Measurements from ENCODE around the gene PML.
"Not testable (repeated sequence)": the region's sequence is repeated elsewhere in the genome, so short reads cannot be mapped to it uniquely, and the experiment has no call there.

Gene PML

DNA sequence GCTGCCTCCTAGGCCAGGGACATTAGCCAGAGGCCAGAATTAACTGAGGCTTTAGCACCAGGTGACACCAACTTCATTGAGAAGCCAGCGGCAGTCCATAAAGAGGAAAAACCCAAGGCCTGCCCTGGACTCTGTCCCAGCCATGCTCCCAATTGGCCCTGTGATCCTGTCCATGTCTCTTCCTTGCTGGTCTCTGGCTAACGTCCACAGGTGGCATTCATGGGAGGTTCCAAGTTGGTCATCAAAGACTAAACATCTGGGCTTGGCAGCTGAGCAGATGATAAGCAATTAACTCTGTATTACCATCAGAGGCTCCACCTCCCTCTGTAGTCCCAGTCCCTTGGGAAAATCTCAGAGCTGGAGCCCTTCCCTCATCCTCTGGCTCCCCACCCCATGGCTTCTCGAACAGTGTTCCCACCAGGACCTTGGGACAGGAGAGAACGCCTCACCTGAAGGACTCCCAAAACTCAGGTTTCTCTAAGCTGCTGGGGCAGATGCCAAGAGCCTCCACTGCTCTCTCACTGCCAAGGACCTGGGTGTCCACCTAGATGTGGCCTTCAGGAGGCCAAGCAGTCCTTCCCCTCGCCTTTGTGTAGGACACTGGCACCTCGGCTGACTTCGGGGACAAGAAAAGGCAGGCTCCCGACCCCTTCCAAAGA is 47.4 kb downstream of the PML start:
- no peak for DNase-seq

DNA sequence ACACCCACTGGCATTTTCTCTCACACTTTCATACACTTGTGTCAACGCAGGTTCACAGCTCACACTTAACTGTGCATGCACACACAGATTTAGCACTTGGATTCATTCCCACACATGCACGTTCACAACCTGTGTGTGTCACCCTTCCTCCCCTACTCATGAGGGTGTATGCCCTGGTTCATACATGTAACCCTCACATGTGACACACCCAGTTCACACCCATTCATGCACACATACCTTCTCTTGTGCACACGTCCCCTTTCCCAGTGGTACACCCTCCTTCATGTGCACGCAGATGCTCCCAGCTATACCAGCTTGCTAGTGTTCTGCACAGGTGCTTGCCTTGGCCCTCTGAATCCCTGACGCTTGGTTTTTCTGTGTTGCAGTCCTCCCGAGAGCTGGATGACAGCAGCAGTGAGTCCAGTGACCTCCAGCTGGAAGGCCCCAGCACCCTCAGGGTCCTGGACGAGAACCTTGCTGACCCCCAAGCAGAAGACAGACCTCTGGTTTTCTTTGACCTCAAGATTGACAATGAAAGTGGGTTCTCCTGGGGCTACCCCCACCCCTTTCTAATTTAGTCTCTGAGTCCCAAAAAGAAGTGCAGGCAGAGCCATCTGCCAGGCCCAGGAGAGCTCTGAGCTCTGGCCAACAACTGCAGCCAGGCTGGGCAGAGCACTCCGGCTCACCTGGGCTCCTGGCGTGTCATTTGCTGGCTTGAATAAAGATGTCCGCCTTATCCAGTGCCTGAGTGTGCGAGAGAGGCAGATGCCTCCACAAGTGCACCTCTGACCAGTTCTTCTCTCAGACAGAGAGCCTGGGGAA is 48.3 kb downstream of the PML start:
- DNase-seq = no peak

DNA sequence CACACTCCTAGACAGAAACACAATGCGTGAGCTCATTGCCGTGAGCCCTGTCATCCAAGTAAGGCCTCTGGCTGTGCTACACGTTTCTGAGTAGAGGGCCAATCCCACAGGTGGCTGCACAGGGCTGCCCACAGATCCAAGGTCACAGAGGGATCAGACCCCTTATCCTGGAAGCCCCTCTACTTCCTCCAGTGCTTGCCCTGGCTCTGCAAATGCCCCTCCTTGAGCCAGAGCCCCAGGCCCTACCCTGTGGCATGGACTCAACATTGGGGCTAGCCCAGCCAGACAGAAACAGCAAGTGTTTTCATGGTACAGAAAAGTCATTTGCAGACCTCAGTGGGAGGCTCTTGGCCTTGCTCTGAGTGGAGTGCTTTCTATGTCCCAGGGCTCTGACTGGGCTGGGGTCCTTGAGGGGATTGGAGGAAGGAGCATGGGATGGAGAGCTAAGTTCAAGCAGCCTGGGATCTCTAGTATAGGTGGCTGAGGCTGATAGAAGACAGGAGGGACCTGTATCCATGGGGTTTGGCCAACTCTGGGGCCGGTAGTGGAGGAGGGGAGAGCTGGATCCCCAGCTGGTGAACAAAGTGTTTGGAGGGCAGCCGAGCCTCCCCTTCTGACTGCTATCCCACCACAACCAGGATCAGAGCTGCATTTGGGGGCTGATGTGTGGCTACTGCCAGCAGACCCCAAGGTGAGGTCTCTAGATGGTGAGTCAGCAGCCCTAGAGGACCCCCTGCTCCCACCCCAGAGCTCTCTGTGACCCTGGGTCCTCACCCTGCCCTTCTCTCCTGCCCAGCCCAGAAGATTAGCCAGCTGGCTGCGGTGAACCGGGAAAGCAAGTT is 49.1 kb downstream of the PML start:
- no peak for DNase-seq

DNA sequence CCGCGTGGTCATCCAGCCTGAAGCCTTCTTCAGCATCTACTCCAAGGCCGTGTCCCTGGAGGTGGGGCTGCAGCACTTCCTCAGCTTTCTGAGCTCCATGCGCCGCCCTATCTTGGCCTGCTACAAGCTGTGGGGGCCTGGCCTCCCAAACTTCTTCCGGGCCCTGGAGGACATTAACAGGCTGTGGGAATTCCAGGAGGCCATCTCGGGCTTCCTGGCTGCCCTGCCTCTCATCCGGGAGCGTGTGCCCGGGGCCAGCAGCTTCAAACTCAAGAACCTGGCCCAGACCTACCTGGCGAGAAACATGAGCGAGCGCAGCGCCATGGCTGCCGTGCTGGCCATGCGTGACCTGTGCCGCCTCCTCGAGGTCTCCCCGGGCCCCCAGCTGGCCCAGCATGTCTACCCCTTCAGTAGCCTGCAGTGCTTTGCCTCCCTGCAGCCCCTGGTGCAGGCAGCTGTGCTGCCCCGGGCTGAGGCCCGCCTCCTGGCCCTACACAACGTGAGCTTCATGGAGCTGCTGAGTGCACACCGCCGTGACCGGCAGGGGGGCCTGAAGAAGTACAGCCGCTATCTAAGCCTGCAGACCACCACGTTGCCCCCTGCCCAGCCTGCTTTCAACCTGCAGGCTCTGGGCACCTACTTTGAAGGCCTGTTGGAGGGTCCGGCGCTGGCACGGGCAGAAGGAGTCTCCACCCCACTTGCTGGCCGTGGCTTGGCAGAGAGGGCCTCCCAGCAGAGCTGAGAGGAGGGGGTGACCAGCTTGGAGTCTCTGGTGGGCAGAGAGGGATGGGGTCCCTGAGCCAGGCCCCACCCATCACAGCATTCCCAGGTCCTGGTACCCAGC is 50.0 kb downstream of the PML start:
- DNase-seq = no peak

DNA sequence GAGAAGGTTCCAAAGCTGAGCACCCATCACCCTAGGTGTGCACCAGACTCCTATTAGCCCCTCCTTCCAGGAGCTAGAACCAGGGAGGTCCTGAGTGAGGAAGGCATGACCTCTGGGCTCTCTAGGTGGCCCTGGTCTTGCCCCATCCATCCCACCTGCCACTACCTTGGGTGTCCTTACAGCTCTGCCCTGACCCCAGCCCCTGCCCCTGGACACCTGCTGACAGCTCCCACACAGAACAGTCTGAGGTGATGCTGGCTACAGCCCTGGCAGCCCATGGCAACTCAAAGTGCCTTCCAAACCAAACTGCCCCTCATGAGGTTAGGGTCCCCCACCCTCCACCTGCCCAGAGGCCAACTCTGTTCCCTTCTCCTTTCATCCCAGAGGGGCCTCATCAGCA is 50.7 kb downstream of the PML start:
- no peak for DNase-seq

DNA sequence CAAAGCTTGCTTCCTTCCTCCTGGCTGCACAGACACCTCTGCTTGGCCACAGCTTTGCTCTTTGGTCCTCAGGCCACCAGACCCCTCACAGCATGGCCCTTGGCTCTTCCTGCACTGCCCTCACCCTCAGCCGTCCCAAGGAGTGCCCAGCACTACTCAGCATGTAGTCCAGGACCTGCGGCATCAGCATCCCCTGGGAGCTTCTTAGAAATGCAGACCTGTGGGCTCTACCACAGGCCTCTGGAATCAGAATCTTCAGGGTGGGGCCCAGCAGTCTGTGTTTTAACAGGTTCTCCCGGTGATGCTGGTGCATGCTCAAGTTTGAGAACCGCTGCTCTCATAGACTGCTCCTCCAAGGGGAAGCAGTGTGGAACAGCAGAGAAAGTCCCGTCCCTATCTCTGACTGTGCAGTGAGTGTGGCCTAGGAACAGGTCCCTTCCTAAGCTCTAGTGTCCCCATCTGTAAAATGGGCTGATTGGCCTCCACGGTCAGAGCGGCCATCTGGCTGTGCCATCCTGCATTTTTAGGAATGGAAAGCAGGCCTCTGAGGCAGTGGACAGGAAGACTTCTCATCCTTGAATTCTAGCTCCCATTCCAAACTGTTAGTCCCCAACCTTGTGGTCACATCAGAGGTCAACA is 51.2 kb downstream of the PML start:
- no peak for DNase-seq

DNA sequence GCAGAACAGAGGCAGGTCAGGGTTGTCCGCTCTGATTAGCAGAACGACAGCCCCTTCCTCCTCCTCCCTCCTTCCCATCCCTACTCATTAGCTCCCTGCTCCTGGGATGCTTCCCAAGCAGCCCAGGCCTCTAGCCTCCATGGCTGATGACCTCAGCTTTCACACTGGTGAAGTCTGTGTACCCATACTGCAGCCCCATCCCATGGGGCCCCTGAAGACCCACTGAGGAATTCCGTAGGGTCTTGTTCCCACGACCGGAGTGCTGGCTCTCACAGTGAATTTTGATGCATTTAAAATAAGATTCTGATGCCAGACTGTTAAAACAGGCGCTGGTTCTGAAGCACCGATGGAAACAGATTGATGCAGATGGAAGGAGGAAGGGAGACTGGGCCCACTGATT is 51.8 kb downstream of the PML start:
- no peak for DNase-seq

DNA sequence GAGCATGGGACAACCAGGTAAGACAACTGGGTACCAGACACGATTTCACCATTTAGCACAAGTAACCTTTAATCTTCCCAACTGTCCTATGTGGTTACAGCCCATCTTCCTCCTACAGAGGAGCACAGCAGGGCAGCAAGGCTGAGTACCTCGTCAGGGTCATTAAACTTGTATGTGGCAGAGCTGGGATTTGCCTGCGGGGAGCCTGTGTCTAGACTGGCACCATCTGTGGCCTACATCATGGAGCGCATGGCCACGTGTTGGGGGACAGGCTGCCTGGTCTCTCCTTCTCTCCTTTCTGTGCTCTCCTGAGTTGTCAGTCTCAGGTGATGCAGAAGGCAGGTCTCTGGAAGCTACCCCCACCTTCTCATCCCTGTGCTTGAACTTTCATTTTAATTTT is 55.6 kb downstream of the PML start:
- no peak for DNase-seq

DNA sequence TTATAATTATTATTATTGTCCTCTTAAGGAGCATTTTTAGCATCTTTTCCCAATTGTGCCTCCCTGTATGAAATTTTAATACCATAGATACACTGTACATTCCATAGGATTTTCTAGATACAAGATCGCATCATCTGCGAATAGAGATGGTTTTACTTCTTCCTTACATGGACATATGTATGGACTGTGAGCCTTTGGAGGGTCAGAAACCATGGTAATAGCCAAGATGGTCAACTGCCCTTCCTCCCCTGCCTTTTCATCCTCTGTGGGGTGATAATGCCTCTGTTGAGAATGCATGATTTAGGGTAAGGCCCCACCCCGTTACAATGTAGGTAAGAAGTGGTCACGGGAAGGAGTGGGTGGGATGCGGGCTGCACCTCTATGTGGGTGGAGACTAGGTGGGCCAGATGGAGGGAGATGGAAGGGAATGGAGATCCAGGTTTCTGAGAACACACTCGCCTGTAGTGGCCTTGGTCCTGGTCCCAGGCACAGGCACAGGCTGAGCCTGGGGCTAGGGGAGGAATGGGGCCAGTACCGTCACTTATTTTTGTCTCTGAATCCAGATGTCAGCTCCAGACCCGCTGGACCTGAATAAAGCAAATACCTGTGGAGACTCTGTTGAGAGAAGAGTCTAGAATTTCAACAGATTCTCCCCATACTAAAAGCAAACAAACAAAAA is 56.2 kb downstream of the PML start:
- DNase-seq = no peak

DNA sequence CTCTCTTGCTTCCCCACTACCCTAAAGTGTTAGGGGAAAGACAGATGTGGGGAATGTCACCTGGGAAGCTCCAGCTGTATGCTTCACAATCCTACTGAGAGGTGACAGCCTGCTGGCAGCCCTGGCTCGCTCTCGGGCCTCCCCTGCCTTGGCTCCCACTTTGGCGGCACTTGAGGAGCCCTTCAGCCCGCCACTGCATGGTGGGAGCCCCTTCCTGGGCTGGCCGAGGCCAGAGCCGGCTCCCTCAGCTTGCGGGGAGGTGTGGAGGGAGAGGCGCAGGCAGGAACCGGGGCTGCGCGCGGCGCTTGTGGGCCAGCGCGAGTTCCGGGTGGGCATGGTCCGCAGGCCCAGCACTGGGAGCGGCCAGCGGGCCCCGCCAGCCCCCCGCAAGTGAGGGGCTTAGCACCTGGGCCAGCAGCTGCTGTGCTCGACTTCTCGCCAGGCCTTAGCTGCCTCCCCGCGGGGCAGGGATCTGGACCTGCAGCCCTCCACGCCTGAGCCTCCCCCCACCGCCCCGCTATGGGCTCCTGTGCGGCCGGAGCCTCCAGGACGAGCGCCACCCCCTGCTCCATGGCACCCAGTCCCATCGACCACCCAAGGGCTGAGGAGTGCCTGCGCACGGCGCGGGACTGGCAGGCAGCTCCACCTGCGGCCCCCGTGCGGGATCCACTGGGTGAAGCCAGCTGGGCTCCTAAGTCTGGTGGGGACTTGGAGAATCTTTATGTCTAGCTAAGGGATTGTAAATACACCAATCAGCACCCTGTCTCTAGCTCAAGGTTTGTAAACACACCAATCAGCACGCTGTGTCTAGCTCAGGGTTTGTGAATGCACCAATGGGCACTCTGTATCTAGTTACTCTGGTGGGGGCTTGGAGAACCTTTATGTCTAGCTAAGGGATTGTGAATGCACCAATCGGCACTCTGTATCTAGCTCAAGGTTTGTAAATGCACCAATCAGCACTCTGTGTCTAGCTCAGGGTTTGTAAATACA is 58.0 kb downstream of the PML start:
- DNase-seq = not testable (repeated sequence)

DNA sequence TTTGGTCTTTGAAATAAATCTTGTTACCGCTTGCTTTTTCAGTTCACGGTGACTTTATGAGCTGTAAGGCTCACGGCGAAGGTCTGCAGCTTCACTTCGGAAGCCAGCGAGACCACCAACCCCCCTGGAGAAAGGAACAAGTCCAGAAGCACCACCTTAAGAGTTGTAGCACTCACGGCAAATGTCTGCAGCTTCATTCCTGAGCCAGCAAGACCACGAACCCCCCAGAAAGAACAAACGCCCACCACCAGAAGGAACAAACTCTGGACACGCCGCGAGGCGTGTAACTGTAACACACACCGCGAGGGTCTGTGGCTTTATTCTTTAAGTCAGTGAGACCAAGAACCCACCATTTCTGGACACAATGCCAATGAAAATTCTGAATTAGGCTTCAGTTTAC is 59.0 kb downstream of the PML start:
- no peak for DNase-seq

DNA sequence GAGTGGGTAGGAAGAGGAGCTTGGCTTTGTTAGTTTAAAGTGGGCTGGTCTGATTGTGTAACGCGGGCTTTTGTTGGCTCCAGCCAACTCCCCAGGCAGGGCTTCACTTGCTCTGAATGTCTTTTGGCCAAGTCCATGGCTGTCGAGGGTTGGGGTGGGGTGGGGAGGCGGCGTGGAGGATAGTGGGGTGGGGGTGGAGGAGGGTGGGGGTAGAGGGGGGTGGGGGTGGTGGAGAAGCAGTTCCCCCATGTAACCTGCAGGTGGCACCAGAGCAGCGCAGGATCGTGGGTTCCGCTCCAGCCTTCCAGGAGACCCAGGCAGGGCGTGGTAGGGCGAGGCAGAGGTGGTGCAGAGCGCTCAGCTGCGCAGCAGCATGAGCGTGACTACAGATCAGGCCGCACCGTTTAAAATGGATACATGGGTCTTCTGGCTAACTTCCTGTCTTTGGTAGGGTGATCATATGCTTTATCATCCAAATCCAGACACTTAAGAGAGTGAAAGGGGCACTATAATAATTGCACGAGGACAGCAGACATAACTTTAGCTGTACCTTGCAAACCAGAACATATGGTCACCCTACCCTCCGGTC is 59.5 kb downstream of the PML start:
- peak; percentile 54 for DNase-seq

DNA sequence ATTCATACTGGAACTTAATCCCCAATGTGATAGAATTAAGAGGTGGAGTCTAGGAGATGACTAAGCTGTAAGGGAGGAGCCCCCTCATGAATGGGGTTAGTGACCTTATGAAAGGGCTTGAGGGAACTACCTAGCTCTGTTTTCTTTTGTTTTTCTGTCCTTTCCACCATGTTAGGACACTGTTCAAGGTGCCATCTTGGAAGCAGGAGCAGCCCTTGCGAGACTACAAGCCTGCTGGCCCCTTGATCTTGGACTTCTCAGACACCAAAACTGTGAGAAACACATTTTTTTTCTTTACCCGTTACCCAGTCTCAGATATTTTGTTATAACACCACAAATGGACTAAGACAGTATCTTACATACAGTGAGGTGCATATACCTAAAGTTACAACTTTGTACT is 61.3 kb downstream of the PML start:
- no peak for DNase-seq

DNA sequence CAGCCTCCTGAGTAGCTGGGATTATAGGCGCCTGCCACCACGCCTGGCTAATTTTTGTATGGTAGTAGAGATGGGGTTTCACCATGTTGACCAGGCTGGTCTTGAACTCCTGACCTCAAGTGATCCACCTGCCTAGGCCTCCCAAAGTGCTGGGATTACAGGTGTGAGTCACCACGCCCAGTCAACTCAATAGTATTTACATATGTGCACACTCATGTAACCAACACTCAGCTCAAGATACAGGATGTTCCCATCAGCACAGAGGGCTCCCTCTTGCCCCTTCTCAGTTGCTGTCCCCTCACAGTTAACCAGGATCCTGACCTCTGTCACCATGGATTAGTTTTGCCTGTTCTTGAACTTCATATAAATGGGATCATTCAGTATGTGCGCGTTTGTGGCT is 61.8 kb downstream of the PML start:
- not testable (repeated sequence) for DNase-seq

DNA sequence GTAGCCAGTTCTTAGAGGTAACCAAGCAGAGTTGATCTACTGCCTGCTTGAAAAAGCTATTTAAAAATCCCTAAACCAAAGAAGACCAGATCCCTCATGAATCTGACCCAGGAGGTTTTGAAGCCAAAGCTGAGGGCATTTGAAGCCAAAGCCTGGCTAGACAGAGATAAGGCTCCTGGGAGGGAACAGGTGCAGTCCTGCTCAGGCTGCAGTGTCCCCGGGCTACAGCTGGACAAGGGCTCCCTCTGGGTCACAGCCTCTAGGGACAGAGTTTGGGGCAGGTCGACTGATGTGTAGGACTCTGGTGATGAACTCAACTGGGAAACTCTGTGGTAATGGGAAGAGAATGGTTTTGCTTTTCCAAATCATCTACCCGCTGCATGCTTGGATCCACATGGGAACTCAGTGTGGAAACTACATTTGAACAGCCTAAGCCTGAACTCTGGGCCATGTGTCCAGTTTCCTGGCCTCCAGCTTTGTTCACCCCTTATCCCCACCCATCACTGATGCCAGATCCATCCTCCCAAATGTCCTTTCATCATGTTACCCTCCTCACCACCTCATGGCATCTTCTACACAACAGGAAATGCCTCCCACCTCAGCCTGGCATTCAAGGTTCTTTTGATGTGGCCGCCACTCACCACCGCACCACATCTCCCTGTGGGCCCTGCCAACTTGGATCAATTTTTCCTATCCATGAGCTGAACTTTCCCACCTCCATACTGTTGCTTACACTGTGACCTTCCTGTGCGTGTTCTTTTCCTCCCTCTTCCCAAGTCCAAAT is 64.7 kb downstream of the PML start:
- DNase-seq = not testable (repeated sequence)

DNA sequence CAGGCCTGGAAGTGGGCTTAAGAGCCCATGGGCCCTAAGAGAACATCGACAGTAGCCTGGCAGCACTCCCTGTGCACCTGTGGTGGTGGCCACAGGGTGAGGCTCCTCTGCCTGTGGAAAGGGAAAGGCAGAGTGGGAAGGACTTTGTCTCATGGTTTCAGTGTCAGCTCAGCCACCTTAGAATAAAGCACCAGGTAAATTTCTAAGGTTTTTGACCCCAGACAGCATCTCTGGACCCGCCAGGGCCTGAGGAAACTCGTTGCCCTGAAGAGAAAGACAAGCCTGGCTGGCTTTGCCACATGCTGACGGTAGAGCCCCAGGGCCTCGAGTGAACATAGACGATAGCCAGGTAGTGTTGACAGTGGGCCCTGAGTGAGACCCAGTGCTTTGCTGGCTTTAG is 65.7 kb downstream of the PML start:
- DNase-seq = no peak

DNA sequence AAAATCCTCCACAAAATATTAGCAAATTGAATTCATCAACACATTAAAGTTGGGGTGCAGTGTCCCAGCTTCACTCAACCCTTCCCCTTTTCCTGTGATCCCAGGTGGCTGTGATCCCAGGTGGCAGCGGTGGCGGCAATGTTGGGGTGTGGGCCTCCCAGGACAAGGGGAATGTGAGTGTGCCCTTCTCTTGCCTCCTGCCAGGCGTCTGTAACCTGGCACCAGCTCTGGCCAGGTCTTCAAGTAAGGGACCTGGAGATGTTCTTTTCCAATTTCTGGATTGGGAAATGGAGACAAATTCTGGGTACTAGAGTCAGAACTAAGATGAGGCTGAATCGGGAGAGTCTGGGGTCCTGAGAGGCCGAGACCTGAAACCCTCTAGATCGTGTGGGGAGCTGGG is 67.7 kb downstream of the PML start:
- no peak for DNase-seq

DNA sequence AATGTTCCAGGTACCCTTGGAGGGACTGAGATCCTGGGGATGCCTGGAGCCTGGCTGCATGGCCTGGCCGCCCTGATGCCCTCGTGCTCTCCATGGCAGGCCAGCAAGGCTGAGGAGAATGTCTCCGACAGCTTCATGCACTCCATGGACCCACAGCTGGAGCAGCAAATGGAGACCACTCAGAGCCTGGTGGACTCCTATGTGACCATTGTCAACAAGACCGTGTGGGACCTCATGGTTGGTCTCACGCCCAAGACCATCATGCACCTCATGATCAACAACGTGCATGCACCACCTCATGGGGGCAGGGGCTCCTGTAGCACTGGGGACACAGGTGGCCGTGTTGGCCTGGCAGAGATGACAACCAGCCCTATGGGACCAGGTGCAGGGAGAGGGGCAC is 68.2 kb downstream of the PML start:
- DNase-seq = no peak
